GM19035 (cell line): ENCODE results near the gene PAX2.
"Not testable (repeated sequence)": the region's sequence is repeated elsewhere in the genome, so short reads cannot be mapped to it uniquely, and the experiment has no call there.

Source experiments
- ATAC-seq: cut with Tn5 transposase; IDR thresholded peaks from one replicate; pipeline ENCODE4 v1.9.1; 2021; ENCODE audit not compliant: unreplicated experiment

PAX2 gene

GRCh38 chr10:100744987-100745881 lies at the start of gene PAX2:
Gene PAX2, plus strand, starts transcription at chr10:100745582. Its CDS starts 679 bp downstream, at chr10:100746261.
- no peak for ATAC-seq

DNA sequence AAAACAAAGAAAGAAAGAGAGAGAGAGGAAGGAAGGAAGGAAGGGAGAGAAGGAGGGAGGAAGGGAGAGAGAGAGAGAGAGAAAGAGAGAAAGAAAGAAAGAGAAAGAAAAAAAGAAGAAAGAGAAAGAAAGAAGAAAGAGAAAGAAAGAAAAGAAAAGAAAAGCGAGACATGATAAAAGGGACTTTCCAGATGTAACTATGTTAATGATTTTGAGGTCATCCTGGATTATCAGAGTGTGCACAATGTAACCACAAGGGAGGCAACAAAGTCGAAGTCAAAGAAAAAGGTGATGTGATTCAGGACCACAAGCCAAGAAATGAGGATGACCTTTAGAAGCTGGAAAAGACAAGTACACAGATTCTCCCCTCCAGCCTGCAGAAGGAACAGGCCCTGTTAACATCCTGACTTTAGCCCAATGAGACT lies 48.9 kb upstream of the PAX2 start:
- no peak for ATAC-seq

DNA sequence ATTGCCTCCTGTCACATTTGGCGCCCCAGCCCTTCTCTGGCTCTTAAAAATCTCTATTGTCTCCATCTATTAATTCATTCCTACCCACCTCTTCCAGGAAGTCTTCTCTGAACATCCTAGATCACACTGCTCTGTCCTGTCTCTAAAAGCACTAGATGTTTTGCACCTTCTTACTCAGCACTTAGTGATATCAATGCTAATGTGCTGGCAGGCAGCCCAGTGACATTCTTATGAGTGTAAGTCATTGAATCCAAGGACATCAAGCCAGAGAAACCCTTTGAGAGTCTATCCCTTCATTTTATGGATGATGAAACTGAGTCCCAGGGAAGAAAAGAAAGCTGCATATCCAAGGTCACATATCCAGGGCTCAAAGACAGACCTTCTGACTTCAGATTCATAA lies 48.3 kb upstream of the PAX2 start:
- ATAC-seq: no peak

DNA sequence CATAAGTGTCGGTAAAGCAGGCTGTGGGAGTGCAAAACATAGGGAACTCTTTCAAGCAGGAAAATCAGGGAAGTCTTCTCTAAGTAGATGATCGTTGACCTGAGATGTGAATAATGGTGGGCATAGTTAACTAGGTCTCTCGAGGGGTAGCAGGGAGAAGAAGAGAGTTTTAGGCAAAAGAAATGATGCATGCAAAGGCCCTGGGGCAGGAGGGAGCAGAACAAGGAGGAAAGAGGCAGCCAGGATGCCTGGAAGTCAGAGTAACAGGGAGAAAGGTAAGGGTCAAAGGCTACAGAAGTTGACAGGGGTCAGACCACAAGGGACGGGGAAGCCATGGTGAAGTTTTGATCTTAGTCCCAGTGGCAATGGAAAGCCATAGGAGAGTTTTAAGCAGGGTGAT lies 47.8 kb upstream of the PAX2 start:
- no peak for ATAC-seq

DNA sequence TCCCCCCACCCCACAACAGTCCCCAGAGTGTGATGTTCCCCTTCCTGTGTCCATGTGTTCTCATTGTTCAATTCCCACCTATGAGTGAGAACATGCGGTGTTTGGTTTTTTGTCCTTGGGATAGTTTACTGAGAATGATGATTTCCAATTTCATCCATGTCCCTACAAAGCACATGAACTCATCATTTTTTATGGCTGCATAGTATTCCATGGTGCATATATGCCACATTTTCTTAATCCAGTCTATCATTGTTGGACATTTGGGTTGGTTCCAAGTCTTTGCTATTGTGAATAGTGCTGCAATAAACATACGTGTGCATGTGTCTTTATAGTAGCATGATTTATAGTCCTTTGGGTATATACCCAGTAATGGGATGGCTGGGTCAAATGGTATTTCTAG lies 43.7 kb upstream of the PAX2 start:
- ATAC-seq: not testable (repeated sequence)

GRCh38 chr10:100705139-100705538 lies 40.2 kb upstream of the PAX2 start:
- no peak for ATAC-seq

GRCh38 chr10:100707261-100707848 lies 38.0 kb upstream of the PAX2 start:
- no peak for ATAC-seq

DNA sequence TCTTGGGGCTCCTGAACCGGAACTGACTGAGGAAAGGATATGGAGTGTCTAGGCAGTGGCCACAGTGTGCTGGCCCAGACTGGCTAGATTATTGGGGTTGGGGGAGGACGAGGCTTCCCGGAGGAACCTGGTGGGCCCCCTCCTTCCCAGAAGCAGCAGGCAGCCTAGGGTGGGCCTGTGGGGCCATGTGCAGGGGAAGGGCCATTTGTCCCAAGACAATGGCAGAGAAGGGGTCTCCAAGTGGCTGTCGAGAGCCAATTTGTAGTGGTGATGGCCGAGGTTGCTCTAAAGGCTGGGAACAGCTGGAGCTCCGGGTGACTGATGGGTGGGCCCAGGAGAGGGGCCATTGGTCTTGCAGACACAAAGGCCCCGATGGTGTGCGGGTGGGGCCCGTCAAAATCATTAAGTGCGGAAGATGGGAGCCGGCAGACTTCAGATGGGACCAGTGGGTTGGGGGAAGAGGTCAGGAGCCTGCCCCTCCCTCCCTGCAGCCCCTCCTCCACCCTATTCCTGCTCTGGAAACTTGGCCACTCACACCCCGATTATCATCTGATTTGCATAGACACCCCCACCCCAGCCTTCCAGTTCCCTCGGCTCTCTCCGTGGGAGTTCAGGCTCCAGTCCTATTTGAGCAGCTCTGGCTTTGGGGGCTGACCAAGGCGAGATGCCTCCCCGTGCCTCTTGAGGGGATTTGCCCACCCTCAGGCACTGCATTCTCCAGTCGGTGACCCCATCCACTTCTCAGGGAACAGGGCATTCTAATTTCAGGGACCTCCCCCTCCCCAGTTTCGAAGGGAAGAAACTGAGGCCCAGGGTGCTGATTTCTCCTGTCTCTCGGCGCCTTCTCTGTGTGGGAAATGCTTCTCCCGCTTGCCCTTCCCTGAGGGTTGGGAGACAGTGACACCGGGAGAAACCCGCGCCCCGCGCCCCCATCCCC lies 36.0 kb upstream of the PAX2 start:
- ATAC-seq: no peak

GRCh38 chr10:100710151-100710871 lies 35.1 kb upstream of the PAX2 start:
- ATAC-seq: no peak

GRCh38 chr10:100713049-100713858 lies 32.1 kb upstream of the PAX2 start:
- no peak for ATAC-seq

- ATAC-seq: no peak
These were observed 31.4 kb upstream of the PAX2 start for GRCh38 chr10:100713859-100714565.

- ATAC-seq: no peak
These were observed 30.8 kb upstream of the PAX2 start for GRCh38 chr10:100714566-100714950.

- no peak for ATAC-seq
These were observed 30.3 kb upstream of the PAX2 start for GRCh38 chr10:100715101-100715444.

GRCh38 chr10:100715445-100716385 lies 29.7 kb upstream of the PAX2 start:
- no peak for ATAC-seq

DNA sequence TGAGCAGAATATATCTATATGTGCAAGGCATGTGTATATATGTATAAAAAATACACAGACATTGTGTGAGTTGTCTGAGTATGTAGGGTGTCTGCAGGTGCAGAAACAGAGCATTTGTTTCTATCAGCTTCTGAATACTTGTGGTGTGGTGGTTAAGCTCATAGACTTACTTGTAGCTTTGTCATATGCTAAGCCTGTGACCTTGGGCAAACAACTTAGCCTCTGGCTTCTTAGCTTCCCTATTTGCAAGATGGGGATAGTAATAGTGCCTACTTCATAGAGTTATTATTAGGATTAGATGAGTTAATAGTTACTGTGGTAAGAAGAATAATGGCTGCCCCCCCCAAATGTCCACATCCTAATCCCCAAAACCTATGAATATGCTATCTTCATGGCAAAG lies 28.2 kb upstream of the PAX2 start:
- no peak for ATAC-seq

DNA sequence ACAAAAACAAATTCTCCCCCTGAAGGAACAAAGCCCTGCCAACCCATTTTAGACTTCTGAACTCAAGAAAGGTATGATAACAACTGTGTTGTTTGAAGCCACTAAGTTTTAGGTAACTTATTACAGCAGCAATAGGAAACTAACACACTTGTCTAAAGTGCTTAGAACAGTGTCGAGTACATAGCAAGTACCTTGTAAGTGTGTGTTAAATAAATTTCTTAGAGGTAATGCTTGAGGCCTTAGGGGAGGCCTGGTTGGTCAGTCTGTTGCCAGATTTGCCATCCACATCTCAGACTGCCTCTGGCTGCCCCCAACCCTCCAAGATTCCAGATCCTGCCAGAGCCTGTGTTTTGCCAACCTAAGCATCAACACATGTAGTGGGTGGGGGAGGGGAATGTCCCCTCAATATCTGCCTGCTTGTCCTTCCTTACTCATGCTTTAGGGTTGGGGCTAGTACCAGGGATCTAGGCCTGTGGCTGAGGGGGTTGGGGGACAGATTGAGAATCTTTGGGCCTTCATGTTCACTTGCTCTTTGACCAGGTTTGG lies 27.1 kb upstream of the PAX2 start:
- ATAC-seq: no peak

GRCh38 chr10:100723180-100723579 lies 22.2 kb upstream of the PAX2 start:
- ATAC-seq: no peak
